ENCODE results near the gene FHIT.

Gene FHIT

GRCh38 chr3:61162965-61163364 lies 88.3 kb downstream of the FHIT start:
- no peak for DNase-seq

- DNase-seq, result peak; percentile 51
Measured at GRCh38 chr3:61158667-61159066, 92.6 kb downstream of the FHIT start.

GRCh38 chr3:61158216-61158615 lies 93.0 kb downstream of the FHIT start:
- peak; percentile 90 for DNase-seq

- DNase-seq, result no peak
Measured at GRCh38 chr3:61157414-61157813, 93.8 kb downstream of the FHIT start.

- no peak for DNase-seq
Measured at GRCh38 chr3:61155701-61156292, 95.5 kb downstream of the FHIT start.

GRCh38 chr3:61154457-61155198 lies 96.6 kb downstream of the FHIT start:
- DNase-seq, result no peak

GRCh38 chr3:61152071-61152470 lies 99.2 kb downstream of the FHIT start:
- DNase-seq, result no peak

GRCh38 chr3:61149236-61149635 lies 102.0 kb downstream of the FHIT start:
- no peak for DNase-seq

- peak; percentile 3 for DNase-seq
Measured at GRCh38 chr3:61146010-61146890, 105.0 kb downstream of the FHIT start.

- no peak for DNase-seq
Measured at GRCh38 chr3:61141697-61142096, 109.6 kb downstream of the FHIT start.

- DNase-seq, result no peak
Measured at GRCh38 chr3:61141227-61141626, 110.0 kb downstream of the FHIT start.

GRCh38 chr3:61139686-61140085 lies 111.6 kb downstream of the FHIT start:
- no peak for DNase-seq

GRCh38 chr3:61138401-61138800 lies 112.9 kb downstream of the FHIT start:
- no peak for DNase-seq

- no peak for DNase-seq
Measured at GRCh38 chr3:61136191-61136590, 115.1 kb downstream of the FHIT start.

- DNase-seq, result no peak
Measured at GRCh38 chr3:61134532-61134931, 116.7 kb downstream of the FHIT start.

GRCh38 chr3:61132062-61132461 lies 119.2 kb downstream of the FHIT start:
- DNase-seq, result no peak

- DNase-seq, result no peak
Measured at GRCh38 chr3:61118830-61119229, 132.4 kb downstream of the FHIT start.

- DNase-seq, result peak; percentile 86
Measured at GRCh38 chr3:61117045-61117898, 134.0 kb downstream of the FHIT start.

GRCh38 chr3:61114316-61114953 lies 136.8 kb downstream of the FHIT start:
- no peak for DNase-seq

GRCh38 chr3:61111825-61112224 lies 139.4 kb downstream of the FHIT start:
- DNase-seq, result no peak

GRCh38 chr3:61110576-61110975 lies 140.7 kb downstream of the FHIT start:
- no peak for DNase-seq
